Stimulated activated effector memory CD8-positive, alpha-beta T cell treated with anti-CD3 and anti-CD28 coated beads, Interleukin-12 subunit alpha, Interleukin-12 subunit beta, amount 100 ng/mL, for 72 hours (primary cell): ENCODE measurements around the gene ARRDC3.
"Not testable (repeated sequence)": the region's sequence is repeated elsewhere in the genome, so short reads cannot be mapped to it uniquely, and the experiment has no call there.

Experiments used
- ATAC-seq: fragments of 150-1000 bp; cut with Tn5 transposase; 2 replicates; pipeline ENCODE4 v1.10.0; 2021
- DNase-seq, 2 donors: peaks; one replicate each; pipeline ENCODE4 v3.0.0; 2021 to 2022; ENCODE audit warnings: low spot score in 2 of 2
- H3K27ac Mint-ChIP-seq: one replicate; pipeline ENCODE4 v1.8.0; 2022; ENCODE audit warnings: mild to moderate bottlenecking, mixed read lengths
- H3K36me3 Mint-ChIP-seq: one replicate; pipeline ENCODE4 v1.8.0; 2022; ENCODE audit warnings: mild to moderate bottlenecking, mixed read lengths
- H3K4me1 Mint-ChIP-seq: one replicate; pipeline ENCODE4 v1.8.0; 2022; ENCODE audit warnings: mixed read lengths
- H3K4me3 Mint-ChIP-seq: one replicate; pipeline ENCODE4 v1.8.0; 2022; ENCODE audit warnings: mild to moderate bottlenecking, mixed read lengths
- H3K9me3 Mint-ChIP-seq: one replicate; pipeline ENCODE4 v1.8.0; 2022; ENCODE audit warnings: mixed read lengths

Gene ARRDC3

GRCh38 chr5:91401175-91401574 is 18.1 kb upstream of the ARRDC3 start:
- no peaks in the 10 kb centered on the region for H3K36me3 Mint-ChIP-seq
- peaks cover 13% of the 10 kb centered on the region for H3K4me1 Mint-ChIP-seq
- H3K27ac Mint-ChIP-seq, result no peak overlapping the region
- H3K9me3 Mint-ChIP-seq, result no peaks in the 10 kb centered on the region
- ATAC-seq (no peak), DNase-seq (no peak)
- no peak overlapping the region for H3K4me3 Mint-ChIP-seq

- no peak for DNase-seq
- no peaks in the 10 kb centered on the region for H3K36me3 Mint-ChIP-seq
- H3K27ac Mint-ChIP-seq, result peak overlapping the region; percentile 13
- ATAC-seq, result no peak
- no peak overlapping the region for H3K4me3 Mint-ChIP-seq
- peaks cover 13% of the 10 kb centered on the region for H3K4me1 Mint-ChIP-seq
- H3K9me3 Mint-ChIP-seq, result no peaks in the 10 kb centered on the region
Measured at GRCh38 chr5:91397791-91398190, 14.7 kb upstream of the ARRDC3 start.

- ATAC-seq, result peak; percentile 96
Measured at GRCh38 chr5:91390268-91390667, 7.2 kb upstream of the ARRDC3 start.

GRCh38 chr5:91389555-91389954 is 6.4 kb upstream of the ARRDC3 start:
- Mint-ChIP-seq H3K36me3 (peaks cover 14% of the 10 kb centered on the region), H3K4me1 (peaks cover 10% of the 10 kb centered on the region)
- H3K9me3 Mint-ChIP-seq, DNase-seq, H3K4me3 Mint-ChIP-seq, ATAC-seq, H3K27ac Mint-ChIP-seq: not testable (repeated sequence)

More at GRCh38 chr5:91390268-91390667, 7.2 kb upstream of the ARRDC3 start:
- no peak overlapping the region for H3K4me3 Mint-ChIP-seq
- no peak for DNase-seq
- H3K4me1 Mint-ChIP-seq, result peaks cover 6% of the 10 kb centered on the region
- no peaks in the 10 kb centered on the region for H3K9me3 Mint-ChIP-seq
- H3K27ac Mint-ChIP-seq, result no peak overlapping the region
- peaks cover 14% of the 10 kb centered on the region for H3K36me3 Mint-ChIP-seq

- peaks cover 22% of the 10 kb centered on the region for H3K4me1 Mint-ChIP-seq
- peaks cover 20% of the 10 kb centered on the region for H3K36me3 Mint-ChIP-seq
- H3K9me3 Mint-ChIP-seq, result no peaks in the 10 kb centered on the region
- DNase-seq (no peak), ATAC-seq (no peak)
- H3K27ac Mint-ChIP-seq, result no peak overlapping the region
- no peak overlapping the region for H3K4me3 Mint-ChIP-seq
Measured at GRCh38 chr5:91388362-91388761, 5.2 kb upstream of the ARRDC3 start.

GRCh38 chr5:91386120-91386519 is 3.0 kb upstream of the ARRDC3 start:
- peaks cover 39% of the 10 kb centered on the region for H3K36me3 Mint-ChIP-seq
- H3K9me3 Mint-ChIP-seq, result no peaks in the 10 kb centered on the region
- H3K27ac Mint-ChIP-seq, result no peak overlapping the region
- peaks cover 24% of the 10 kb centered on the region for H3K4me1 Mint-ChIP-seq
- DNase-seq, result no peak
- ATAC-seq, result no peak
- no peak overlapping the region for H3K4me3 Mint-ChIP-seq

GRCh38 chr5:91385596-91385995 is 2.5 kb upstream of the ARRDC3 start:
- H3K36me3 Mint-ChIP-seq, result peaks cover 42% of the 10 kb centered on the region
- peaks cover 24% of the 10 kb centered on the region for H3K4me1 Mint-ChIP-seq
- not testable (repeated sequence) for DNase-seq, H3K27ac Mint-ChIP-seq, H3K4me3 Mint-ChIP-seq, ATAC-seq, H3K9me3 Mint-ChIP-seq

GRCh38 chr5:91384671-91385430 is 1.7 kb upstream of the ARRDC3 start:
- Mint-ChIP-seq H3K4me3 (peak overlapping the region; percentile 96), H3K36me3 (peaks cover 42% of the 10 kb centered on the region), H3K27ac (peak overlapping the region; percentile 96), H3K4me1 (peaks cover 23% of the 10 kb centered on the region), H3K9me3 (no peaks in the 10 kb centered on the region)
- ATAC-seq, result no peak
- DNase-seq, result no peak

GRCh38 chr5:91383956-91384300 is 811 bp upstream of the ARRDC3 start:
- Mint-ChIP-seq H3K36me3 (peaks cover 46% of the 10 kb centered on the region), H3K4me3 (peak overlapping the region; percentile 96), H3K27ac (peak overlapping the region; percentile 96), H3K9me3 (no peaks in the 10 kb centered on the region), H3K4me1 (peaks cover 18% of the 10 kb centered on the region)
- DNase-seq, result no peak
- ATAC-seq, result no peak

GRCh38 chr5:91382530-91383026 is 539 bp downstream of the ARRDC3 start:
- ATAC-seq, result no peak
- peak overlapping the region; percentile 96 for H3K27ac Mint-ChIP-seq
- peak overlapping the region; percentile 96 for H3K4me3 Mint-ChIP-seq
- peaks cover 24% of the 10 kb centered on the region for H3K4me1 Mint-ChIP-seq
- peak in 1 of 2 donors; percentile 64 for DNase-seq
- H3K9me3 Mint-ChIP-seq, result no peaks in the 10 kb centered on the region
- peaks cover 59% of the 10 kb centered on the region for H3K36me3 Mint-ChIP-seq

GRCh38 chr5:91381774-91382359 is 1.2 kb downstream of the ARRDC3 start:
- H3K4me1 Mint-ChIP-seq, result peaks cover 24% of the 10 kb centered on the region
- peak overlapping the region; percentile 96 for H3K27ac Mint-ChIP-seq
- DNase-seq, result peak in 1 of 2 donors; percentile 71
- no peak for ATAC-seq
- H3K9me3 Mint-ChIP-seq, result no peaks in the 10 kb centered on the region
- H3K4me3 Mint-ChIP-seq, result peak overlapping the region; percentile 96
- peaks cover 66% of the 10 kb centered on the region for H3K36me3 Mint-ChIP-seq

GRCh38 chr5:91381239-91381773 is 1.8 kb downstream of the ARRDC3 start:
- H3K9me3 Mint-ChIP-seq, result no peaks in the 10 kb centered on the region
- peak overlapping the region; percentile 96 for H3K27ac Mint-ChIP-seq
- DNase-seq, result no peak
- peaks cover 24% of the 10 kb centered on the region for H3K4me1 Mint-ChIP-seq
- peaks cover 72% of the 10 kb centered on the region for H3K36me3 Mint-ChIP-seq
- peak overlapping the region; percentile 96 for H3K4me3 Mint-ChIP-seq
- no peak for ATAC-seq

GRCh38 chr5:91380491-91381238 is 2.5 kb downstream of the ARRDC3 start:
- H3K36me3 Mint-ChIP-seq, result peaks cover 78% of the 10 kb centered on the region

GRCh38 chr5:91379914-91380490 is 3.1 kb downstream of the ARRDC3 start:
- Mint-ChIP-seq H3K4me1 (peaks cover 24% of the 10 kb centered on the region), H3K27ac (peak overlapping the region; percentile 96), H3K36me3 (peaks cover 85% of the 10 kb centered on the region), H3K4me3 (peak overlapping the region; percentile 96), H3K9me3 (no peaks in the 10 kb centered on the region)
- ATAC-seq (peak; percentile 83), DNase-seq (peak; percentile 94 to 96)

More at GRCh38 chr5:91380491-91381238, 2.5 kb downstream of the ARRDC3 start:
- Mint-ChIP-seq H3K27ac (peak overlapping the region; percentile 96), H3K4me3 (peak overlapping the region; percentile 96), H3K4me1 (peaks cover 24% of the 10 kb centered on the region), H3K9me3 (no peaks in the 10 kb centered on the region)
- ATAC-seq (peak; percentile 74), DNase-seq (peak; percentile 74 to 96)
